ENCODE measurements around the gene PI16.

The PI16 gene, protein sequence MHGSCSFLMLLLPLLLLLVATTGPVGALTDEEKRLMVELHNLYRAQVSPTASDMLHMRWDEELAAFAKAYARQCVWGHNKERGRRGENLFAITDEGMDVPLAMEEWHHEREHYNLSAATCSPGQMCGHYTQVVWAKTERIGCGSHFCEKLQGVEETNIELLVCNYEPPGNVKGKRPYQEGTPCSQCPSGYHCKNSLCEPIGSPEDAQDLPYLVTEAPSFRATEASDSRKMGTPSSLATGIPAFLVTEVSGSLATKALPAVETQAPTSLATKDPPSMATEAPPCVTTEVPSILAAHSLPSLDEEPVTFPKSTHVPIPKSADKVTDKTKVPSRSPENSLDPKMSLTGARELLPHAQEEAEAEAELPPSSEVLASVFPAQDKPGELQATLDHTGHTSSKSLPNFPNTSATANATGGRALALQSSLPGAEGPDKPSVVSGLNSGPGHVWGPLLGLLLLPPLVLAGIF

DNA sequence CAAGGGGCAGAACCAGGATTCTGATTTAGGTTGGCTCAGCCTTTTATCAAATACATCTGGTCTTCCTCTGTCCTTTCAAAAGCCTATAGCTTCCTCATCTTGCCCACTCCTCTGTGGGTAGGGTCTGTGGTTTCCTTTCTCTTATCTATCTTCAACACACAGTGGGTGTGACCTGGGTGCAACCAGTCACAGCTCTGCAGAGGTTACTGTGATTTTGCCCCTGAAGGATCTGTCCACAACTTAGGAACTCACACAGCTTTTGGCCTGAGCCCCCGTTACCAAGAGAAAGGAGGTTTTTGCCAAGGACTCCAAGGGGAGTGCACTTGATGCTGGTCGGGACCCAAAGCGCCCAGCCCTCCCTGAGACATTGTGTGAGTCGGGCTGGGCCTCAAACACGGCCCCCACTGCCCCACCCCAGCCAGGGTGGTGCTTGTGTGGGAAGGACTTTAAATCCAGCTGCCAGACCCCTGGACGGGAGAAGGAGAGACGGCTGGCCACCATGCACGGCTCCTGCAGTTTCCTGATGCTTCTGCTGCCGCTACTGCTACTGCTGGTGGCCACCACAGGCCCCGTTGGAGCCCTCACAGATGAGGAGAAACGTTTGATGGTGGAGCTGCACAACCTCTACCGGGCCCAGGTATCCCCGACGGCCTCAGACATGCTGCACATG is at the start of gene PI16:
Gene PI16 (plus strand): TSS at position 477 of the 670 bp plus-strand sequence. CDS start 23 bp downstream, at position 500.
- no peak for DNase-seq (ENCODE audit: low spot score)

GRCh38 chr6:36904851-36905393 is 49.6 kb upstream of the PI16 start:
- no peak for DNase-seq (ENCODE audit: low spot score)

DNA sequence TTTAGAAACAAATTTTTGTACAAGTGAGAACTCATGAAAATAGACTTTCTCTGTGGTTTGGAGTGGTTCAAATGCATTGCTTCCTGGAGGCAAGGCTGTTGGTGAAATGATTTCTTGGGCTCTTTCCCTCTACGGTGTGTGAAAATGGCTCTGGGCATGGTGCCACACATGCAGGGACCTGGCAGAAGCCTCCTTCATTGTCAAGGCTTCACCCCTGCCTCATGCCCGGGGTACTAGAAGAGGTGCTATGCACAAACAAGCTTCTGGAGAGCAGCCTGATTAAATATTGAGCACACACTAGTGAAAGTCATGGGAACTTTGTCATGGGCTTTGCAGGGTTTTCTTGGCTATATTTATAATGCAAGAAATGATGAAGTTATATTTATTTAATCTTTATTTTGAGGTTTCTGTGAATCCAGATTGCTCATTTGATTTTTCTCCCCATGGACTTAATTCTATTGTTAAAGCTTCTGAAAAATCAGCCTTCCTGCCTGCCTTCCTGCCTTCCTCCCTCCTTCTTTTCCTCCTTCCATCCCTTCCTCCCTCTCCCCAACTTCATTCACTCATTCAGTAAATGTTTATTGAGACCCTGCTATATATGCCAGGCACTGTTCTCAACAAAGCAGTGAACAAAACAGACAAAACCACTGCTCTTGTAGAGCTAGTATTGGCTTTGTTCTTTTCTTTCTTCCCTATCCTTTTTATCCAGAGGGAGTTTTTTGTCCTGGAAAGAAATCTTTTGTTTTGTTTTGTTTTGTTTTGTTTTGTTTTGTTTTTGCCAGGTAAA is 47.8 kb upstream of the PI16 start:
- no peak for DNase-seq (ENCODE audit: low spot score)

DNA sequence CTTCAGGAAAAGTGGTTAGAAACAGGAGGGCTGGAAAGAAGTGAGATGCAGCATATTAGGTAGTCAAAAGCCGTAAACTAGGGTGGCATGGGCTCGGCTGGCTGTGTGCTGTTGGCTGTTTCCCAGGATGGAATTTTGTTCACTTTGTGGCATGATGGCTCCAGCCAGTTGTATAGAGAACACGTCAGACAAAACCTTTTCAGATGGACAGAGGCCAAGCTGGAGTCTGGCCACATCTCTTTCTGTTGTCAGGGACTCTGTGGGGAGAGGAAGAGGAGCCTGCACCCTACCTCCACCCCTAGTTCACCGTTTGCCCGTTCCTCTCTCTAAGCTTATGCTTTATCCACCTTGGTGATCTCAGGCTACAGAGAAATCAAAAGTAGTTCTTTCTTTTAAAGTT is 46.8 kb upstream of the PI16 start:
- no peak for DNase-seq (ENCODE audit: low spot score)

- DNase-seq (ENCODE audit: low spot score) = no peak
These were observed 45.8 kb upstream of the PI16 start for GRCh38 chr6:36908747-36909146.

DNA sequence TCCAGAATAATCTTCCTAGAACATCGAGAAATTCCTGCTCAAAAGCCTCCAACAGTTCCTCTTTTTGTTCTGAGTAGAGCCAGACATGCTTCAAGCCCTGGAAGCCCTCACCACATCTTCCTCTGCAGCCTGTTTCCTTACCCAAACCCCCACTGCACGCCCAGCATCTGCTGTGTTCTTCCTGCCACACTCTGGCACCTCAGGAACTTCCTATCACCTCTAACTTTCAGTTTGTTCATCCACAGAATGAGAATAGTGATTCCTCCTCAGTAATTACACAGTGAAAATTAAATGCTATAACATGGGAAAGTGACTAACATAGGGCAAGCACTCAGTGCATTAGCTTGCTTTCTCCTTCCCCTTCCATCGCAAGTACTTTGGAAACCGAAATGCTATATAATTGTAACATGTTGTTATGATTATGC is 42.5 kb upstream of the PI16 start:
- DNase-seq (ENCODE audit: low spot score) = no peak

GRCh38 chr6:36912586-36912985 is 42.0 kb upstream of the PI16 start:
- peak; percentile 29 for DNase-seq (ENCODE audit: low spot score)

DNA sequence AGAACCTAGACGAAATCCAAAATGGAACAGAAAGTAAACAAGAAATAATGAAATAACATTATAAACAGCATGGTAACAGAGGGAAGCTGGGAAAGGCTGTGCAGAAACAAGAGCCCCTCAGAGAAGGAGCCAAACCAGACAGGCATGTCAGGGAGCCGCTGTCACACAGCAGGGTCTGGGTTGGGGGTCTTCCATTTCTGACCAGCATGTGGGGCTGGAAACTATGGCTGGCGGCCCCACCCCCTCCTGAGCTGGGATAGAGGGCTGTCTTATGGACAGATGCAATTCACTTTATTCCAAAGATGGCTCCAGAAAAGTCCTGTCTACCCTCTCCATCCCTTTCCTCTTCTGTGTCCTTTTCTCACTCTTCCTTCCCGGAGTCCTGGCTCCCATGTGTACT is 41.5 kb upstream of the PI16 start:
- no peak for DNase-seq (ENCODE audit: low spot score)

GRCh38 chr6:36914227-36914794 is 40.2 kb upstream of the PI16 start:
- DNase-seq (ENCODE audit: low spot score) = peak; percentile 78

- no peak for DNase-seq (ENCODE audit: low spot score)
These were observed 38.9 kb upstream of the PI16 start for GRCh38 chr6:36915599-36915998.

DNA sequence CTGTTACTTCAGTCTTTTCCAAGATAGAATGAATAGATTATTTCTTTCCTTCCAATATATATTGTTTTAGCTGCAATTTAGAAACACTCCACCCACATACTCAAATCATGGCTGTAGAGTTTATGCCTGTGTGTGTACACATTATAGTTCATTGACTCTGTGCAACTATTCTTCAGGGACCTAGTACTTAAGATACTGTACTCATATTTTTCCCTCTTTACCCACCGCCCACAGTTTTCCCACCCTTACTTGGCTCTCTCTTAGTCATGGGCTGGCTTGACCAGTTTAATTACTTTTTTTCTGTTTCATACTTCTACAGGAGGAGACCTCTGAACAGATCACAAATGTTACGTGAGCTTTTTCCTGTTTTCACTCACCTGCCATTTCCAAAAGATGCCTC is 38.4 kb upstream of the PI16 start:
- no peak for DNase-seq (ENCODE audit: low spot score)

DNA sequence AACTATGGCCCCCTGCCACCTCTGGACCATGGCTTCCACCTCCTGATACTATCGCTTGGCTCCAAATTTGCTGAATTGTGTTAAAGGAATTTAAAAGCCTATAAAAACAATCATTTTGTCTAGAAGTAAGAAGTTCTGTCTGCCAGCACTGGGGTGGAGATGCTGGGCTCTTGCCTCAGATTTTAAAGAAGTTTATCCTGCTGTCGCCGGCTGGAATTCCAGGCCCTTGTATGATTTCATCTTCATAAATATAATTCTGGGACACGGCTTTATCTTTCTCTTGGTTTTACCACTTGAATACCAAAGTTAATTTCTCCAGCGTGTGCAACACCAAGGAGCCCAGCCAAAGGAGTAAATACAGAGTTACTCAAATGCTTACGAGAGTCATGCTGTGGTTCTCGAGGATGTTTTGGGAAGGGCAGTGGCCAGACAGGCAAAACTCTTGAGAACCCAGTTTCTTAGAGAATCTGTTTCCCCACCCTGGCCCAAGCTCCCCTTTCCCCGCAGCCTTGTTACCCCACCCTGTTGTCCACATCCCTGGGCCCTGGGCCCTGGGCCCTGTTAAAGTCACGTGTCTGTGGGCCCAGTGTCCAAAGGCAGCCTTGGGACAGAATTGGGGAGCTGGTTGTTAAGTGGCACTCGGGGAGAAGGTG is 36.9 kb upstream of the PI16 start:
- no peak for DNase-seq (ENCODE audit: low spot score)

DNA sequence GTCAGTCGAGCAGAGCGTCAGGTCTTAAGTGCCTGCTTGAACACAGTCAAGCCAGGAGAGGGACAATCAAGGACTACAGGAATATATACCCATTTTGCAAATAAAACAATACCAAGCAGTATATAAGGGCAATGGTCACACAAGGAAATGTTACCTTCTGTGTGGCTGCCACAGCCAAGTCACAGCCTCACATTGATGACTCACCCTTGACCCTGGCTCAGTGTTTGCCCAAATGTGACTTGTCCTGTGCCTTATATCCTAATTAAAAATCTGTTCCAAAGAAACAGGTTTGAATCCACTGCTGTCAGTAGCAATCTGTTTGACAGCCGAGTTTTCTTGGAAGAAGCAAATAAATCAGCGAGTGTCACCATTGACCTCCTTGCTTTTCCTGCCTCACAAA is 34.5 kb upstream of the PI16 start:
- DNase-seq (ENCODE audit: low spot score) = no peak

DNA sequence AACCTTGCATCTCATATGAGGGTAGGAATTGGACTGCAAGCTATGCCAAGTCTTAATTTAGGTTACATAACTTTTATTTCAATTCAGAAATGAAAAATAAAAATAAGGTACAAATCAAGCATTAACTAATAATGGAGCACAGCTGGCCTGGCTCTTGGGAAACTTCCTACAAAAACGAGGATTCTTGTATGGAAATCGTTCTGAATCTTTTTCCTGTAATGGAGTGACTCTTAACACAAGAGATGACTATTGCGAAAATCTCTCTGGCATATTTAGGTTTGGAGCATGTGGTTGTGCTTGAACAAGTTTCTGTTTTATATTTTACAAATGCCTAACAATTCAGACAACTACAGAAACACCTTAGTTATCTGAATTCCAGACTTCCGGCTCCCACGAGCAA is 34.0 kb upstream of the PI16 start:
- no peak for DNase-seq (ENCODE audit: low spot score)

DNA sequence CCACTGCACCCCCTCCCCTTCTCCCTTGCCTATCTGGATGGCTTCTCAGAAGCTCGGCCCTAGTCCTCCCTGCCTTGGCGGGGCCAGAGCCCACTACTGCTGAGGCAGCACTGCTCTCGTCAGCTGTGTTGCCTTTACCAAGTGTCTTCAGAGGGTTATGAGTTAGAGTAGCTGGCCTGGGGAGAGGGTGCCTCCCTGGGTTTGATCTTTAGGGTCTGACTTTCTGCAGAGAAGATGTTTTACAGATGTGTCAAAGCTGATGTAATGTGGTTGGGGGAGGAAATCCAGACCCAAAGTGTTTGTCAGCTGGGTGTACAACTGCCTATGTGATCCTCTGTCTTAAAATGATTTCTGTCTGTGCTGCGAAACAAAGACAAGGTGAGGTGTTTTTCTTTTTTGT is 30.4 kb upstream of the PI16 start:
- no peak for DNase-seq (ENCODE audit: low spot score)

- no peak for DNase-seq (ENCODE audit: low spot score)
These were observed 29.7 kb upstream of the PI16 start for GRCh38 chr6:36924778-36925374.

DNA sequence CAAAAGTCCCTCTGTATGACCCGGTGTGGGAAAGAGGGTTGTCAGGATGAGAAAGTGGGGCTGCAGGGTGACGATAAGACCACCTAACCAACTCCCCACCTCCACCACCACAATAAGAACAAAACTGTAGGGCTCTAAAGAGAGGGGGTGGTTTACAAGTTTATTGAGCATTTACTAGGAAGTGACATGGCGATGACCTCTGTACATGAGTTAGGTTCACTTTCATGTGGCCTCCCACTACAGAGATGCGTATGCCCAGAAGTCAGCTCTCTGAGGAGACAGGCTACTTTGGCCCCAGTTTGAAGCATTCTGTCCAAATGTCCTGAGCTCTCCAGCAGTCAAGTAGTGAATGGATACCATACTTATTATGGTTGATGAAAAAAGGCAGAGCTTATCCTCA is 28.7 kb upstream of the PI16 start:
- DNase-seq (ENCODE audit: low spot score) = no peak

GRCh38 chr6:36926708-36927513 is 27.6 kb upstream of the PI16 start:
- DNase-seq (ENCODE audit: low spot score) = no peak

- no peak for DNase-seq (ENCODE audit: low spot score)
These were observed 26.6 kb upstream of the PI16 start for GRCh38 chr6:36927691-36928546.

Data from LoVo (cell line).